H1 (cell line): ENCODE data around the gene SNX20.

Source experiments
- CEBPB ChIP-seq: IDR thresholded peaks from 2 replicates; pipeline ENCODE4 v1.6.1; 2012; ENCODE audit warnings: low read depth, low read length
- GABPA ChIP-seq: IDR thresholded peaks from 2 replicates; pipeline ENCODE4 v1.6.1; 2011; ENCODE audit warnings: mild to moderate bottlenecking, low read length, moderate library complexity, borderline replicate concordance; ENCODE audit not compliant: insufficient read depth
- POLR2A ChIP-seq, 2 experiments: IDR thresholded peaks; 1 replicate in 1 of 2; 2 replicates in 1 of 2; pipeline ENCODE4 v1.6.1; 2011; ENCODE audit warnings: low read depth in 2 of 2, low read length in 2 of 2, mild to moderate bottlenecking in 2 of 2; ENCODE audit errors: control extremely low read depth in 1 of 2
- RAD21 ChIP-seq, 2 experiments: IDR thresholded peaks in 1 of 2; conservative IDR thresholded peaks in 1 of 2; 2 replicates each; pipeline ENCODE4 v1.6.1; 2011; ENCODE audit warnings: low read depth in 2 of 2, low read length in 2 of 2, improper control_type of control experiment in 1 of 2, inconsistent platforms in 1 of 2, mild to moderate bottlenecking in 1 of 2, moderate library complexity in 1 of 2
- RFX5 ChIP-seq: IDR thresholded peaks from 2 replicates; pipeline ENCODE4 v1.6.1; 2011; ENCODE audit warnings: low read depth, low read length, improper control_type of control experiment, borderline replicate concordance
- ZNF274 ChIP-seq: IDR thresholded peaks from 2 replicates; pipeline ENCODE4 v1.7.0; 2012; ENCODE audit warnings: low read length, borderline replicate concordance; ENCODE audit errors: extremely low read depth
- TF ChIP-seq, protein P1 (sequence below), 3 experiments: IDR thresholded peaks; 1 replicate in 2 of 3; 2 replicates in 1 of 3; pipeline versions ENCODE4 v1.5.1 to v1.6.1; 2011; ENCODE audit warnings: low read length in 3 of 3, mild to moderate bottlenecking in 3 of 3, inconsistent platforms in 2 of 3, low read depth in 1 of 3, moderate library complexity in 1 of 3; ENCODE audit not compliant: insufficient read depth in 1 of 3; ENCODE audit errors: control extremely low read depth in 1 of 3
- TF ChIP-seq, protein P2 (sequence below): IDR thresholded peaks from 2 replicates; pipeline ENCODE4 v1.6.1; 2012; ENCODE audit warnings: inconsistent platforms

DNA sequence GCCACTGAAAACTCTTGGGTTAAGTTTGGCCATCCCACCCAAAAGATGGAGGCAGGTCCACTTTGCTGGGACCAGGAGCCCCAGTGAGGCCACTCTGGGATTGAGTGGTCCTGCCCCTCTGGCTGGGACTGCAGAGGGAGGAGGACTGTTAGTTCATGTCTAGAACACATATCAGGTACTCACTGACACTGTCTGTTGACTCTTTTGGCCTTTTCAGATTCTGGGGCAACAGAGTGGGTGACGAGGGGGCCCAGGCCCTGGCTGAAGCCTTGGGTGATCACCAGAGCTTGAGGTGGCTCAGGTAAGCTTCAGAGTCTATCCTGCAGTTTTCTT is 41.3 kb upstream of the SNX20 start:
- no peak for TF ChIP-seq GABPA
- TF ChIP-seq ZNF274 = no peak
- TF ChIP-seq, protein P1, sequence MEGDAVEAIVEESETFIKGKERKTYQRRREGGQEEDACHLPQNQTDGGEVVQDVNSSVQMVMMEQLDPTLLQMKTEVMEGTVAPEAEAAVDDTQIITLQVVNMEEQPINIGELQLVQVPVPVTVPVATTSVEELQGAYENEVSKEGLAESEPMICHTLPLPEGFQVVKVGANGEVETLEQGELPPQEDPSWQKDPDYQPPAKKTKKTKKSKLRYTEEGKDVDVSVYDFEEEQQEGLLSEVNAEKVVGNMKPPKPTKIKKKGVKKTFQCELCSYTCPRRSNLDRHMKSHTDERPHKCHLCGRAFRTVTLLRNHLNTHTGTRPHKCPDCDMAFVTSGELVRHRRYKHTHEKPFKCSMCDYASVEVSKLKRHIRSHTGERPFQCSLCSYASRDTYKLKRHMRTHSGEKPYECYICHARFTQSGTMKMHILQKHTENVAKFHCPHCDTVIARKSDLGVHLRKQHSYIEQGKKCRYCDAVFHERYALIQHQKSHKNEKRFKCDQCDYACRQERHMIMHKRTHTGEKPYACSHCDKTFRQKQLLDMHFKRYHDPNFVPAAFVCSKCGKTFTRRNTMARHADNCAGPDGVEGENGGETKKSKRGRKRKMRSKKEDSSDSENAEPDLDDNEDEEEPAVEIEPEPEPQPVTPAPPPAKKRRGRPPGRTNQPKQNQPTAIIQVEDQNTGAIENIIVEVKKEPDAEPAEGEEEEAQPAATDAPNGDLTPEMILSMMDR (IDR thresholded peaks at IDR 0.05; ENCODE audit: control extremely low read depth in 1 of 3, insufficient read depth in 1 of 3, low read depth in 1 of 3, low read length in 3 of 3) = no peak
- TF ChIP-seq RAD21 (IDR thresholded peaks at IDR 0.05 in 1 of 2, conservative IDR thresholded peaks at IDR 0.05 in 1 of 2; ENCODE audit: low read depth in 2 of 2, low read length in 2 of 2) = no peak
- TF ChIP-seq, protein P2, sequence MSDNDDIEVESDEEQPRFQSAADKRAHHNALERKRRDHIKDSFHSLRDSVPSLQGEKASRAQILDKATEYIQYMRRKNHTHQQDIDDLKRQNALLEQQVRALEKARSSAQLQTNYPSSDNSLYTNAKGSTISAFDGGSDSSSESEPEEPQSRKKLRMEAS = no peak
- TF ChIP-seq CEBPB = no peak
- no peak for TF ChIP-seq RFX5
- TF ChIP-seq POLR2A (IDR thresholded peaks at IDR 0.05; ENCODE audit: control extremely low read depth in 1 of 2, low read depth in 2 of 2, low read length in 2 of 2) = no peak
